PC-3 (cell line): ENCODE data around the gene CLEC5A. TPM values are rescaled to one million over a fixed set of nuclear protein-coding genes. Genes with fewer than 3 reads are reported as not detected.

Source experiments
- ATAC-seq: fragments of 200-7000 bp; cut with Tn5 transposase; 2 replicates; pipeline ENCODE4 v1.9.1; 2020; ENCODE audit warnings: mild to moderate bottlenecking, moderate library complexity
- BruUV-seq: library from RNA; stranded (reverse); fragments of 400-500 nt; replicated peaks from 2 replicates; lab custom pipeline; 2021; lab: Mats Ljungman, UMichigan
- CTCF ChIA-PET: fragments of 300-600 bp; sonication (Branson Sonifier 250); formaldehyde crosslinking; loops from one replicate; lab custom pipeline; 2022; ENCODE audit warnings: antibody characterized with exemption; lab: Charles Lee
- POLR2A ChIA-PET: fragments of 300-600 bp; sonication (Branson Sonifier 250); formaldehyde crosslinking; loops from one replicate; lab custom pipeline; 2022; ENCODE audit warnings: antibody characterized with exemption; ENCODE audit not compliant: unreplicated experiment; lab: Charles Lee
- DNase-seq: peaks from one replicate; pipeline ENCODE4 v3.0.0-alpha.2; 2015
- H2AFZ ChIP-seq: fragments of 300-600 bp; sonication (generic); 2 replicates; pipeline ENCODE4 v1.6.0; 2016; ENCODE audit warnings: antibody characterized with exemption, low read length
- H3F3A ChIP-seq: fragments of 300-600 bp; sonication (generic); one replicate; pipeline ENCODE4 v1.6.0; 2017; ENCODE audit warnings: antibody characterized with exemption, low read length, control low read depth, mild to moderate bottlenecking; ENCODE audit not compliant: unreplicated experiment
- H3K27ac ChIP-seq: fragments of 300-600 bp; sonication (generic); 2 replicates; pipeline ENCODE4 v1.5.1; 2016; ENCODE audit warnings: mild to moderate bottlenecking, low read length
- H3K27me3 ChIP-seq: fragments of 300-600 bp; sonication (generic); 2 replicates; pipeline ENCODE4 v1.6.1; 2016; ENCODE audit warnings: low read length, mixed read lengths
- H3K36me3 ChIP-seq: fragments of 300-600 bp; sonication (generic); 2 replicates; pipeline ENCODE4 v1.6.1; 2016; ENCODE audit warnings: low read depth, mixed run types, low read length, mixed read lengths
- H3K4me1 ChIP-seq: fragments of 300-600 bp; sonication (generic); 2 replicates; pipeline ENCODE4 v1.5.1; 2016; ENCODE audit warnings: low read length; ENCODE audit not compliant: insufficient read depth
- H3K4me2 ChIP-seq: fragments of 300-600 bp; sonication (generic); 2 replicates; pipeline ENCODE4 v1.6.0; 2016; ENCODE audit warnings: low read length
- H3K4me3 ChIP-seq: fragments of 300-600 bp; sonication (generic); 2 replicates; pipeline ENCODE4 v1.5.1; 2016; ENCODE audit warnings: mild to moderate bottlenecking, low read length, mixed read lengths
- H3K79me2 ChIP-seq: fragments of 300-600 bp; sonication (generic); 2 replicates; pipeline ENCODE4 v1.6.1; 2017; ENCODE audit warnings: low read length, mixed read lengths
- H3K9ac ChIP-seq: fragments of 300-600 bp; sonication (generic); 2 replicates; pipeline ENCODE4 v1.6.0; 2016; ENCODE audit warnings: mild to moderate bottlenecking, low read length
- H3K9me2 ChIP-seq: fragments of 300-600 bp; sonication (generic); replicated peaks from 2 replicates; pipeline ENCODE4 v1.6.1; 2016; ENCODE audit warnings: mixed run types, low read length, mixed read lengths
- H3K9me3 ChIP-seq: fragments of 300-600 bp; sonication (generic); 2 replicates; pipeline ENCODE4 v1.6.1; 2016; ENCODE audit warnings: low read length, mixed read lengths
- H4K20me1 ChIP-seq: fragments of 300-600 bp; sonication (generic); 2 replicates; pipeline ENCODE4 v1.6.1; 2016; ENCODE audit warnings: low read length, mixed read lengths
- CTCF ChIP-seq: fragments of 300-600 bp; sonication (generic); conservative IDR thresholded peaks from 2 replicates; pipeline ENCODE4 v1.5.1; 2017; ENCODE audit warnings: antibody characterized with exemption, low read depth, mild to moderate bottlenecking, low read length
- EZH2 ChIP-seq: fragments of 300-600 bp; sonication (generic); IDR thresholded peaks from one replicate; pipeline ENCODE4 v1.6.1; 2017; ENCODE audit warnings: antibody characterized with exemption, mild to moderate bottlenecking, low read length; ENCODE audit not compliant: unreplicated experiment
- EZH2phosphoT487 ChIP-seq: fragments of 300-600 bp; sonication (generic); IDR thresholded peaks from 2 replicates; pipeline ENCODE4 v1.6.1; 2018; ENCODE audit warnings: mild to moderate bottlenecking, antibody characterized with exemption, low read length, borderline replicate concordance
- intact Hi-C: fragments of 100-400 bp; cut with micrococcal nuclease; formaldehyde crosslinking; loops from 2 replicates; pipeline ENCODE4 v1.9.0; 2023
- total RNA-seq: library from RNA; depleted of rRNA; stranded (reverse); fragments of >200 nt; gene quantifications from 2 replicates; pipeline ENCODE4 v1.2.3, GENCODE V29; 2014

The CLEC5A gene
- total RNA-seq, 1 experiment from 2014 or later, result not detected

- no peaks in the 10 kb centered on the region for H3K9me3 ChIP-seq
- CTCF ChIA-PET, result no interaction called here
- no peaks in the 10 kb centered on the region for H3F3A ChIP-seq
- no peaks in the 10 kb centered on the region for H3K79me2 ChIP-seq
- peak; percentile 49 for DNase-seq
- TF ChIP-seq EZH2phosphoT487 (no peak), CTCF (no peak), EZH2 (no peak)
- H3K9me2 ChIP-seq, result no peaks in the 10 kb centered on the region
- H3K9ac ChIP-seq, result no peak overlapping the region
- H3K4me3 ChIP-seq, result no peak overlapping the region
- no peak overlapping the region for H3K27ac ChIP-seq
- POLR2A ChIA-PET, result no interaction called here
- no peak for ATAC-seq
- intact Hi-C loops, result no loop called here
- H3K4me2 ChIP-seq, result no peak overlapping the region
- H3K4me1 ChIP-seq, result no peaks in the 10 kb centered on the region
- no peaks in the 10 kb centered on the region for H3K36me3 ChIP-seq
- H4K20me1 ChIP-seq, result no peaks in the 10 kb centered on the region
- no peaks in the 10 kb centered on the region; the same call in 1 of the 2 replicates for H3K27me3 ChIP-seq
- no peak overlapping the region for H2AFZ ChIP-seq
- BruUV-seq, result no TSS peak
Observed at GRCh38 chr7:141945356-141945755, 1.4 kb downstream of the CLEC5A start.

- no peak overlapping the region for H3K9ac ChIP-seq
- ATAC-seq (no peak), DNase-seq (no peak)
- no peak overlapping the region for H3K4me3 ChIP-seq
- no peaks in the 10 kb centered on the region for H3K9me2 ChIP-seq
- ChIA-PET CTCF (no interaction called here), POLR2A (no interaction called here)
- no peak for TF ChIP-seq EZH2
- no peaks in the 10 kb centered on the region for H3K9me3 ChIP-seq
- no peak overlapping the region for H2AFZ ChIP-seq
- H4K20me1 ChIP-seq, result no peaks in the 10 kb centered on the region
- no peak overlapping the region for H3K4me2 ChIP-seq
- no peaks in the 10 kb centered on the region for H3K79me2 ChIP-seq
- no peaks in the 10 kb centered on the region for H3K36me3 ChIP-seq
- no TSS peak for BruUV-seq
- no peaks in the 10 kb centered on the region for H3F3A ChIP-seq
- H3K27ac ChIP-seq, result no peak overlapping the region
- H3K27me3 ChIP-seq, result no peaks in the 10 kb centered on the region; the same call in 1 of the 2 replicates
- H3K4me1 ChIP-seq, result no peaks in the 10 kb centered on the region
- intact Hi-C loops, result no loop called here
Observed at GRCh38 chr7:141944811-141945210, 2.0 kb downstream of the CLEC5A start.

GRCh38 chr7:141943846-141944245 is 2.9 kb downstream of the CLEC5A start:
- no peak overlapping the region for H3K27ac ChIP-seq
- no peaks in the 10 kb centered on the region for H3K9me2 ChIP-seq
- intact Hi-C loops, result no loop called here
- H3K27me3 ChIP-seq, result no peaks in the 10 kb centered on the region; the same call in 1 of the 2 replicates
- BruUV-seq, result no TSS peak
- no peaks in the 10 kb centered on the region for H3K4me1 ChIP-seq
- no peaks in the 10 kb centered on the region for H3F3A ChIP-seq
- TF ChIP-seq EZH2 (no peak), EZH2phosphoT487 (no peak), CTCF (no peak)
- H3K79me2 ChIP-seq, result no peaks in the 10 kb centered on the region
- no peaks in the 10 kb centered on the region for H3K9me3 ChIP-seq
- no peak overlapping the region for H2AFZ ChIP-seq
- DNase-seq (no peak), ATAC-seq (no peak)
- H3K9ac ChIP-seq, result no peak overlapping the region
- ChIA-PET POLR2A (no interaction called here), CTCF (no interaction called here)
- no peak overlapping the region for H3K4me2 ChIP-seq
- H3K4me3 ChIP-seq, result no peak overlapping the region
- H3K36me3 ChIP-seq, result no peaks in the 10 kb centered on the region
- H4K20me1 ChIP-seq, result no peaks in the 10 kb centered on the region
